NCI-H2171 treated with DMSO at 0.1 percent for 48 hours (cell line): ENCODE data around the gene SLC35D1.
A peak's percentile ranks its signal among the peaks of the same experiment; 100 is the strongest.
"Not testable (repeated sequence)": the region's sequence is repeated elsewhere in the genome, so short reads cannot be mapped to it uniquely, and the experiment has no call there.

Source experiments
- DNase-seq: peaks from one replicate; lab custom pipeline; 2025; lab: John Stamatoyannopoulos, UW

SLC35D1 gene

DNA sequence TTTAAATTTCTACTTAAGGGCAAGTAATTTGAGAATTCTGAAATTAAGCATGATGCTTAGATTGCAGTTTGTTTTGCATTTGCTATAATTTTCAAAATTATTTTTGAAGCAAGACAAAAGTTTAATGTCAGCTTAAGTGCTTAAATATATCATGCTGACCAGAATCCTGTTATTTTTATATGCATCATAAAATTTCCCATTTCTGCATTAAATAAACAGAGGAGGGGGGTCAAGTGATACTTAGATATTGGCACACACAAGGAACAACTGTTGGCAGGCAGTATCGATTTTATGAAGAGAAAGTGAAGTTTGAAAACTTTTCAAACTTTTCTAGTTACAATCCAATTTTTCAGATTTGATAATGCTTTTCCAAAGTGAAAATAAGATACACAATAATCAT lies 68.1 kb downstream of the SLC35D1 start:
- no peak for DNase-seq

- no peak for DNase-seq
Measured at GRCh38 chr1:66984491-66984890, 69.5 kb downstream of the SLC35D1 start.

GRCh38 chr1:66982561-66983260 lies 71.2 kb downstream of the SLC35D1 start:
- DNase-seq: no peak

DNA sequence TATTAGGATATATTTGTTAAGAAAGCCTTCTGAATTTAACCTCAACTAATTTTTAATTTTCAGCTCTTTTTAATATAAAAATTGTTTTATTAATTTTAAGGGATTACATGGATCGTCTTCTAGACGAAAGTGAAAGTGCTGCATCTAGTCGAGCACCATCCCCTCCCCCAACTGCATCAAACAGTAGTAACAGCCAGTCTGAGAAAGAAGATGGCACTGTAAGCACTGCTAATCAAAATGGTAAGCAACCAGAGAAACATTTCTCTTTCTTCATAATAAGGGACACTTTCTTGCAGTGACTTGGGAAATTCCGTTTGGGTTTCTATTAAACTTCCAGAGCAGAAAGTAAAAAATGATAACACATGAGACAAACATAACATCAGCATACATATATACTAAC lies 72.3 kb downstream of the SLC35D1 start:
- DNase-seq: no peak

GRCh38 chr1:66980745-66981367 lies 73.1 kb downstream of the SLC35D1 start:
- peak; percentile 43 for DNase-seq

DNA sequence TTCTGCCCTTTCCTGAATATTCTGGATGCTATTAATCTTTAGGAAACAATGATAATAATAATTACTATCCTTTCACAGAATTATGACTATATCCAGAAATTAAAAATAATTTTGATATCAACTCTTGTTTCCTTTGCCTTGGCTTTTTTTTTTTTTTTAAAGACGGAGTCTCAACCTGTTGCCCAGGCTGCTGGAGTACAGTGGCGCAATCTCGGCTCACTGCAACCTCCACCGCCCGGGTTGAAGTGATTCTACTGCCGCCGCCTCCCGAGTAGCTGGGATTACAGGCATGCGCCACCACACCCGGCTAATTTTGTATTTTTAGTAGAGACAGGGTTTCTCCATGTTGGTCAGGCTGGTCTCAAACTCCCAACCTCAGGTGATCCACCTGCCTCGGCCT lies 74.3 kb downstream of the SLC35D1 start:
- DNase-seq: not testable (repeated sequence)

DNA sequence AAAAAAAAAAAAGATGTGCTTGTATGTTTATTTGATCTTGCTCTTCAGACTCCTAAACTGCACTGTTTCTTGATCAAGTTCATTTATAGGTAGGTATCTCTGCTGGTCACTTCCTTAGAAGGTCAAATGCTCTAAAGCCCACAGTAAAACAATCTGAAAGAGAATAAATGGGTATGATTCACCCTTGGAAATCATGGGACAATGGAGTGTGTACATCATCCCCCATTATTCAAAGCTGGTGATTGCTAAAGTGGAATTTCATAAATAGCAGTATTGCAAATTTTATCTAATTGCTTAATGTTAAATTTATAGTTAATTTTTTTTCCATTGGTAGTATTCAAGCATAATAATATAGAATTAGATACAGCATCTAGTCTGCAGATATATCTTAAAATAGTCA lies 75.7 kb downstream of the SLC35D1 start:
- DNase-seq: no peak

GRCh38 chr1:66968574-66968973 lies 85.4 kb downstream of the SLC35D1 start:
- DNase-seq: no peak

- DNase-seq: not testable (repeated sequence)
Measured at GRCh38 chr1:66966188-66966873, 87.6 kb downstream of the SLC35D1 start.

DNA sequence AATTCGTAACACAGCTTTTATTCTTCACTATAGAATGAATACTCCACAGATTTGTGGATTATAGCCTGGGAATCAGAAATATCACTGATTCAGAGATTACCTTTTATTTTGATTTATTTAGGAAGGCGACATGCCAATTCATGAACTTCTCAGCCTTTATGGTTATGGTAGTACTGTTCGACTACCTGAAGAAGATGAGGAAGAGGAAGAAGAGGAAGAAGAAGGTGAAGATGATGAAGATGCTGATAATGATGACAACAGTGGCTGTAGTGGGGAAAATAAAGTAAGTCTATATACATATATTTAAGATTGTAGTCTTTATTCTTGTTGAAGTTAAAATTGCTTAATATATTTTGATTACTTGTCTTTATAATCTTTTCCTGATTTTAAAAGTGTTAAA lies 96.0 kb downstream of the SLC35D1 start:
- no peak for DNase-seq

DNA sequence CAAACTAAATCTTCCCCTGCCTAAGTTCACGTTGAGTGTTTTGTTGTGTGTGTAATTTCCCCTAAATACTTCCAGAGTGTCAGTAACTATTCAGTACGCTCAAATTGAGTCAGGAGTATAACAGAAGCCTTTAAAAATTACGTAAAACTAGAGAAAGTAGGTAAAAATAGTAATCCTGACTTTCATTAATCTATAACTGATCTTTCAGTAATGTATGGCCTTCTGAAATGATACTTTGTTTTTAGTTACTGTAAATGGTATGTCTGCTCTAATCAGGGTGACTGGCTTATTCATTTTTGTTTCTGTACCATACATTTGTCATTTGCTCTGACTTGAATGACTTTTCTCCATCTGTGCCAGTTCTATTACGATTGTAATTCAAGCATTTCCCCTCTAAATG lies 99.7 kb downstream of the SLC35D1 start:
- DNase-seq: no peak

DNA sequence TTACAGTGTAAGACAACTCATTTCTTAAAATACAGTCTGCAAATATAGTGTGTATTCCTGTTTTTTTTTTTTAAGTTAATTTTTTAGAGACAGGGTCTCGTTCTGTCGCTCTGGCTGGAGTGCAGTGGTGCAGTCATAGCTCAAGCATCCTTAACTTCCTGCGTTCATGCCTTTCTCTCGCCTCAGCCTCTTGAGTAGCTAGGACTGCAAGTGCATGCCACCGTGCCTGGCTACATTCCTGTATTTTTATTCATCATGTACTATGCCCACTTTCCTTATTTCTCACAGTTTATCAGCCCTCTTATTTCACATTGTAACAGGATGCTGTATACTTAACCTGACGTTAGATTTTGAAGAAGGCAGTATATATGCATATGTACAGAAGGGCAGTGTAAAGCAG lies 102.4 kb downstream of the SLC35D1 start:
- no peak for DNase-seq
